WTC11 (cell line): ENCODE results near the gene MEIS2. TPM values are rescaled to one million over a fixed set of nuclear protein-coding genes. Genes with fewer than 3 reads are reported as not detected.

ENCODE experiments used
- ATAC-seq: fragments of 200-7000 bp; cut with Tn5 transposase; 2 replicates; pipeline ENCODE4 v1.10.0; 2021; ENCODE audit warnings: mild to moderate bottlenecking, moderate library complexity
- CTCF ChIA-PET: fragments of 300-600 bp; sonication (Branson Sonifier 250); formaldehyde crosslinking; loops from one replicate; lab custom pipeline; 2021; ENCODE audit warnings: antibody characterized with exemption; lab: Charles Lee
- POLR2A ChIA-PET: fragments of 350-600 bp; sonication (Branson Sonifier 250); formaldehyde crosslinking; loops from one replicate; lab custom pipeline; 2021; ENCODE audit warnings: antibody characterized with exemption; lab: Charles Lee
- DNase-seq: peaks from one replicate; pipeline ENCODE4 v3.0.0; 2021; ENCODE audit warnings: low spot score
- H3K27ac Mint-ChIP-seq: 2 replicates; pipeline ENCODE4 v1.8.0; 2021; ENCODE audit warnings: mixed read lengths
- H3K27me3 Mint-ChIP-seq: 2 replicates; pipeline ENCODE4 v1.8.0; 2021; ENCODE audit warnings: low read depth, mild to moderate bottlenecking, moderate library complexity, mixed read lengths
- H3K36me3 Mint-ChIP-seq: 2 replicates; pipeline ENCODE4 v1.8.0; 2021; ENCODE audit warnings: mixed read lengths
- H3K4me1 Mint-ChIP-seq: 2 replicates; pipeline ENCODE4 v1.8.0; 2022; ENCODE audit warnings: mixed read lengths
- H3K4me3 Mint-ChIP-seq: 2 replicates; pipeline ENCODE4 v1.8.0; 2021; ENCODE audit warnings: mild to moderate bottlenecking, moderate library complexity, mixed read lengths
- H3K9me3 Mint-ChIP-seq: 2 replicates; pipeline ENCODE4 v1.8.0; 2021; ENCODE audit warnings: mixed read lengths
- AR ChIP-seq: fragments of 250-450 bp; sonication (Bioruptor Pico); IDR thresholded peaks from 2 replicates; pipeline ENCODE4 v1.9.0; 2021; ENCODE audit warnings: mild to moderate bottlenecking
- ARID4B ChIP-seq: sonication (generic); formaldehyde crosslinking; IDR thresholded peaks from 2 replicates; pipeline ENCODE4 v1.8.0; 2023; ENCODE audit warnings: missing genetic modification reagents, mild to moderate bottlenecking, borderline replicate concordance
- CDX4 ChIP-seq: fragments of 250-450 bp; sonication (Bioruptor Pico); IDR thresholded peaks from 2 replicates; pipeline ENCODE4 v1.9.0; 2021; ENCODE audit warnings: moderate library complexity, mild to moderate bottlenecking, inconsistent platforms, borderline replicate concordance
- CTCF ChIP-seq: fragments of 200-600 bp; IDR thresholded peaks from 2 replicates; pipeline ENCODE4 v1.8.0; 2022; ENCODE audit warnings: antibody characterized with exemption
- ERG ChIP-seq: fragments of 250-450 bp; sonication (Bioruptor Pico); IDR thresholded peaks from 2 replicates; pipeline ENCODE4 v1.8.0; 2021; ENCODE audit warnings: mild to moderate bottlenecking
- ESRRA ChIP-seq: sonication (generic); formaldehyde crosslinking; IDR thresholded peaks from 2 replicates; pipeline ENCODE4 v1.8.1; 2022; ENCODE audit warnings: mild to moderate bottlenecking, missing genetic modification reagents, borderline replicate concordance
- GRHL2 ChIP-seq: fragments of 250-450 bp; sonication (Bioruptor Pico); IDR thresholded peaks from 2 replicates; pipeline ENCODE4 v1.8.0; 2022; ENCODE audit warnings: mild to moderate bottlenecking, moderate library complexity; ENCODE audit not compliant: insufficient replicate concordance, severe bottlenecking
- JUN ChIP-seq: sonication (generic); formaldehyde crosslinking; IDR thresholded peaks from 2 replicates; pipeline ENCODE4 v1.8.0; 2023; ENCODE audit warnings: mild to moderate bottlenecking, missing genetic modification reagents
- MLX ChIP-seq: sonication (generic); formaldehyde crosslinking; IDR thresholded peaks from 2 replicates; pipeline ENCODE4 v1.8.1; 2023; ENCODE audit warnings: mild to moderate bottlenecking, missing genetic modification reagents, moderate library complexity
- USF2 ChIP-seq: sonication (generic); formaldehyde crosslinking; IDR thresholded peaks from 2 replicates; pipeline ENCODE4 v1.8.1; 2023; ENCODE audit warnings: mild to moderate bottlenecking, missing genetic modification reagents, moderate library complexity
- ZBTB21 ChIP-seq: sonication (generic); formaldehyde crosslinking; IDR thresholded peaks from 2 replicates; pipeline ENCODE4 v1.8.1; 2023; ENCODE audit warnings: mild to moderate bottlenecking, missing genetic modification reagents, borderline replicate concordance
- ZNF416 ChIP-seq: fragments of 250-450 bp; sonication (Bioruptor Pico); IDR thresholded peaks from 2 replicates; pipeline ENCODE4 v1.9.0; 2021; ENCODE audit warnings: mild to moderate bottlenecking, inconsistent platforms
- ZNF425 ChIP-seq: fragments of 250-450 bp; sonication (Bioruptor Pico); conservative IDR thresholded peaks from 2 replicates; pipeline ENCODE4 v1.9.0; 2021; ENCODE audit warnings: mild to moderate bottlenecking
- ZSCAN18 ChIP-seq: fragments of 250-450 bp; sonication (Bioruptor Pico); IDR thresholded peaks from 2 replicates; pipeline ENCODE4 v2.1.2; 2022; ENCODE audit warnings: mild to moderate bottlenecking, moderate library complexity
- total RNA-seq: library from RNA; stranded (reverse); gene quantifications from 3 replicates; pipeline ENCODE4 v1.2.3, GENCODE V29; 2021

The MEIS2 gene
- total RNA-seq, 1 experiment from 2014 or later = 0.57 TPM

GRCh38 chr15:37075777-37076176 is 24.6 kb downstream of the MEIS2 start (continued):
- TF ChIP-seq ZNF425 (CRISPR knock-in tag) (no peak), ZSCAN18 (CRISPR knock-in tag) (no peak), USF2 (CRISPR knock-in tag) (no peak), ZBTB21 (CRISPR knock-in tag) (no peak)

- H3K4me1 Mint-ChIP-seq = peaks cover 6% of the 10 kb centered on the region
- no peak for ATAC-seq
- no peak for TF ChIP-seq ZNF416 (CRISPR knock-in tag)
- no peak for TF ChIP-seq USF2 (CRISPR knock-in tag)
- TF ChIP-seq AR (CRISPR knock-in tag) = no peak
- no peak for TF ChIP-seq ESRRA (CRISPR knock-in tag)
- TF ChIP-seq ARID4B (CRISPR knock-in tag) = no peak
- no peak for TF ChIP-seq ERG (CRISPR knock-in tag)
- no peak for TF ChIP-seq GRHL2
- no peak for TF ChIP-seq MLX (CRISPR knock-in tag)
- no peak for TF ChIP-seq CDX4
- TF ChIP-seq CTCF = no peak
- TF ChIP-seq JUN (CRISPR knock-in tag) = no peak
Observed at GRCh38 chr15:37072181-37072580, 28.2 kb downstream of the MEIS2 start.

More at GRCh38 chr15:37072181-37072580, 28.2 kb downstream of the MEIS2 start:
- no peaks in the 10 kb centered on the region for H3K9me3 Mint-ChIP-seq
- H3K27ac Mint-ChIP-seq = no peak overlapping the region
- H3K4me3 Mint-ChIP-seq = no peak overlapping the region
- ChIA-PET CTCF (no interaction called here), POLR2A (no interaction called here)
- no peak for DNase-seq
- H3K27me3 Mint-ChIP-seq = no peaks in the 10 kb centered on the region
- H3K36me3 Mint-ChIP-seq = no peaks in the 10 kb centered on the region
